ENCODE results near the gene QSOX2. TPM values are rescaled to one million over a fixed set of nuclear protein-coding genes. Genes with fewer than 3 reads are reported as not detected.

QSOX2 gene
- total RNA-seq, 1 donor from 2014 or later: 16.8 TPM

DNA sequence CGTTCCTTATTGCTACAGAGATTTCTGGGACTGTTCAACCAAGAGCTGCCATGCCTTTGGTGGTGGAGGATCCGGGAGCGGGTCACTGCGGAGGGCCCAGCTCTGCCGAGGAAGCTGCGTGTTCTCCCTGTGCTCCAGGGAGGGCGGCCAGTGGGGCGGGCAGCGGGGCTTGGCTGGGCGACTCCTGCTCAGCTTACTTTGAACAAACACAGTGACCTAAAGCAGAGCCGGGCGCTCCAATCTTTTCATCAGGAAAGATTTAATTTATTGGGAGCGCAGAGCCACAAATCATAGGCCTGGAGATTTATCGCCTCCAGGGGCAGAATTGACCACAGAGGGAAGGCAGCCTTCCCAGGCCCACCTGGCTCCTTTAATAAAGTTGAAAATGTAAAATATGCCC is 68.4 kb downstream of the QSOX2 start:
- H3K27me3 Mint-ChIP-seq (ENCODE audit: low read depth): peaks cover 12% of the 10 kb centered on the region
- peaks cover 3% of the 10 kb centered on the region for H3K4me1 Mint-ChIP-seq
- H3K27ac Mint-ChIP-seq: no peak overlapping the region
- DNase-seq (ENCODE audit: low spot score in 2 of 2, unreplicated experiment in 2 of 2): no peak
- no peak overlapping the region for H3K4me3 Mint-ChIP-seq
- H3K9me3 Mint-ChIP-seq: no peaks in the 10 kb centered on the region
- H3K36me3 Mint-ChIP-seq: no peaks in the 10 kb centered on the region
- TF ChIP-seq CTCF (IDR thresholded peaks at IDR 0.05; ENCODE audit: unreplicated experiment): no peak

- Mint-ChIP-seq H3K27me3 (ENCODE audit: low read depth) (peaks cover 8% of the 10 kb centered on the region), H3K4me3 (no peak overlapping the region), H3K4me1 (peaks cover 12% of the 10 kb centered on the region), H3K9me3 (no peaks in the 10 kb centered on the region), H3K27ac (no peak overlapping the region), H3K36me3 (no peaks in the 10 kb centered on the region)
- TF ChIP-seq CTCF (IDR thresholded peaks at IDR 0.05; ENCODE audit: unreplicated experiment): no peak
- DNase-seq (ENCODE audit: low spot score in 2 of 2, unreplicated experiment in 2 of 2): no peak
Observed at GRCh38 chr9:136175616-136176197, 69.9 kb downstream of the QSOX2 start.

DNA sequence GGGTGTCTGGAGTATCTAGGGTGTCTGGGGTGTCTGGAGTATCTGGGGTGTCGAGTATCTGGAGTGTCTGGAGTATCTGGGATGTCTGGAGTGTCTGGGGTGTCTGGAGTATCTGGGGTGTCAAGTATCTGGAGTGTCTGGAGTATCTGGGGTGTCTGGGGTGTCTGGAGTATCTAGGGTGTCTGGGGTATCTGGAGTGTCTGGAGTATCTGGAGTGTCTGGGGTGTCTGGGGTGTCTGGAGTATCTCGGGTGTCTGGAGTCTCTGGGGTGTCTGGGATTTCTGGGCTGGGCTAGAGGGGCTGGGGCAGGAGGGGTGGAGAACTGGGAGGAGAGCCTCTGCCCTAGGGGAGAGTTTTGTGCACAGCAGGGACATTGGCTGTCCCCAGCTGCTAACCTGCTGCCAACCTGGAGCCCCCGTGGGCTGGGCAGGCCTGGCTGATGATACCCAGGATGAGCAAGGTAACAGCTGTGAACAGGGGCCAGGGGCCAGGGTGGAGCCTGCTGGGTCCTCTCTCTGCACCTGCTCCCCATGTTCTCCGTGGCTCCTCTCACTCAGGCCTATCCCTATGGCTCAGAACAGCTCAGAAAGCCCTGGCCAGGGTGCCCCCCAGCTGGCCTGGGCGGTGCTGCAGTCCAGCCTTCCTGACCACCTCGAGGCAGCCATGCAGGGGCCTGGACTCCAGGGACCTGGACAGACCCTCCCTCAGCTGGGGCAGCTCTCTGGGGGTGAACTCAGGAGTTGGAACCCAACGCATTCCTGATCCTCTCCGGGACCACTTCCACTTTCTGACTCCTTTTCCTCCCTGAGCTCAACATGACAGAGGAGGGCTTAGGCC is 70.6 kb downstream of the QSOX2 start:
- Mint-ChIP-seq H3K27ac (no peak overlapping the region), H3K4me1 (peaks cover 12% of the 10 kb centered on the region), H3K4me3 (no peak overlapping the region), H3K36me3 (no peaks in the 10 kb centered on the region), H3K27me3 (ENCODE audit: low read depth) (peaks cover 4% of the 10 kb centered on the region), H3K9me3 (no peaks in the 10 kb centered on the region)
- DNase-seq (ENCODE audit: low spot score in 2 of 2, unreplicated experiment in 2 of 2): no peak
- no peak for TF ChIP-seq CTCF (IDR thresholded peaks at IDR 0.05; ENCODE audit: unreplicated experiment)

- H3K4me3 Mint-ChIP-seq: no peak overlapping the region
- H3K27ac Mint-ChIP-seq: no peak overlapping the region
- no peaks in the 10 kb centered on the region for H3K9me3 Mint-ChIP-seq
- TF ChIP-seq CTCF (IDR thresholded peaks at IDR 0.05; ENCODE audit: unreplicated experiment): no peak
- DNase-seq (ENCODE audit: low spot score in 2 of 2, unreplicated experiment in 2 of 2): no peak
- peaks cover 8% of the 10 kb centered on the region for H3K27me3 Mint-ChIP-seq (ENCODE audit: low read depth)
- H3K36me3 Mint-ChIP-seq: no peaks in the 10 kb centered on the region
- H3K4me1 Mint-ChIP-seq: peaks cover 12% of the 10 kb centered on the region
Observed at GRCh38 chr9:136173648-136174290, 71.8 kb downstream of the QSOX2 start.

GRCh38 chr9:136172412-136173079 is 73.1 kb downstream of the QSOX2 start:
- Mint-ChIP-seq H3K9me3 (no peaks in the 10 kb centered on the region), H3K36me3 (no peaks in the 10 kb centered on the region), H3K4me1 (peaks cover 11% of the 10 kb centered on the region), H3K27ac (no peak overlapping the region), H3K27me3 (ENCODE audit: low read depth) (peaks cover 13% of the 10 kb centered on the region), H3K4me3 (no peak overlapping the region)
- no peak for TF ChIP-seq CTCF (IDR thresholded peaks at IDR 0.05; ENCODE audit: unreplicated experiment)
- no peak for DNase-seq (ENCODE audit: low spot score in 2 of 2, unreplicated experiment in 2 of 2)

All from mesothelial cell of epicardium (in vitro differentiated cells).